OCI-LY7 (cell line): ENCODE data around the gene GID8. TPM values are rescaled to one million over a fixed set of nuclear protein-coding genes. Genes with fewer than 3 reads are reported as not detected.

Experiments
- BruUV-seq: library from RNA; stranded (reverse); fragments of 400-500 nt; replicated peaks from 2 replicates; lab custom pipeline; 2021; lab: Mats Ljungman, UMichigan
- CTCF ChIA-PET: fragments of 300-600 bp; sonication (Branson Sonifier 250); formaldehyde crosslinking; loops from one replicate; lab custom pipeline; 2022; ENCODE audit warnings: antibody characterized with exemption; ENCODE audit not compliant: unreplicated experiment; lab: Charles Lee
- POLR2A ChIA-PET: fragments of 300-600 bp; sonication (Branson Sonifier 250); formaldehyde crosslinking; loops from one replicate; lab custom pipeline; 2022; ENCODE audit warnings: antibody characterized with exemption; lab: Charles Lee
- DNase-seq: peaks from one replicate; pipeline ENCODE4 v3.0.0-alpha.2; 2015; ENCODE audit warnings: low spot score
- H2AFZ ChIP-seq: fragments of 200-600 bp; sonication (generic), shearing (Covaris generic); 2 replicates; pipeline ENCODE4 v1.6.1; 2014; ENCODE audit warnings: mild to moderate bottlenecking, antibody characterized with exemption, low read length, moderate library complexity
- H3K27ac ChIP-seq: fragments of 200-600 bp; sonication (generic); 2 replicates; pipeline ENCODE4 v1.5.1; 2014; ENCODE audit warnings: mixed run types, low read depth, mild to moderate bottlenecking, moderate library complexity, low read length, inconsistent platforms; ENCODE audit not compliant: poor library complexity, severe bottlenecking
- H3K36me3 ChIP-seq: fragments of 200-600 bp; sonication (generic); 2 replicates; pipeline ENCODE4 v1.6.1; 2014; ENCODE audit warnings: mild to moderate bottlenecking, antibody characterized with exemption, low read length, moderate library complexity, mixed read lengths; ENCODE audit not compliant: insufficient read depth
- H3K4me1 ChIP-seq: fragments of 200-600 bp; sonication (generic); 2 replicates; pipeline ENCODE4 v1.5.1; 2014; ENCODE audit warnings: mild to moderate bottlenecking, low read length; ENCODE audit not compliant: insufficient read depth, poor library complexity, severe bottlenecking
- H3K4me2 ChIP-seq: fragments of 200-600 bp; sonication (generic); 2 replicates; pipeline ENCODE4 v1.6.1; 2014; ENCODE audit warnings: mild to moderate bottlenecking, low read length
- H3K4me3 ChIP-seq: fragments of 200-600 bp; sonication (generic); 2 replicates; pipeline ENCODE4 v1.5.1; 2014; ENCODE audit warnings: mild to moderate bottlenecking, low read depth, low read length; ENCODE audit not compliant: poor library complexity, severe bottlenecking
- H3K79me2 ChIP-seq: fragments of 200-600 bp; sonication (generic); 2 replicates; pipeline ENCODE4 v1.6.1; 2016; ENCODE audit warnings: low read depth, mild to moderate bottlenecking, low read length, moderate library complexity, mixed read lengths; ENCODE audit not compliant: insufficient read depth
- H3K9me2 ChIP-seq: fragments of 200-600 bp; sonication (generic); 2 replicates; pipeline ENCODE4 v1.6.1; 2016; ENCODE audit warnings: mild to moderate bottlenecking, low read length, mixed read lengths; ENCODE audit not compliant: insufficient read depth
- H3K9me3 ChIP-seq: fragments of 200-600 bp; sonication (generic); 2 replicates; pipeline ENCODE4 v1.6.1; 2014; ENCODE audit warnings: mild to moderate bottlenecking, mixed run types, low read length, mixed read lengths
- H4K20me1 ChIP-seq: fragments of 200-600 bp; sonication (generic); 2 replicates; pipeline ENCODE4 v1.6.1; 2014; ENCODE audit warnings: mild to moderate bottlenecking, antibody characterized with exemption, low read length, moderate library complexity, mixed read lengths; ENCODE audit not compliant: insufficient read depth
- CTCF ChIP-seq: fragments of 200-600 bp; sonication (generic); conservative IDR thresholded peaks from 2 replicates; pipeline ENCODE4 v1.5.1; 2014; ENCODE audit warnings: mild to moderate bottlenecking, antibody characterized with exemption, low read length, moderate library complexity, mixed read lengths
- EZH2phosphoT487 ChIP-seq: fragments of 200-600 bp; sonication (generic); IDR thresholded peaks from 2 replicates; pipeline ENCODE4 v1.6.1; 2018; ENCODE audit warnings: low read depth, borderline replicate concordance, mild to moderate bottlenecking, mixed run types, antibody characterized with exemption, low read length, moderate library complexity, mixed read lengths
- intact Hi-C: fragments of 100-400 bp; cut with micrococcal nuclease; formaldehyde crosslinking; loops from one replicate; pipeline ENCODE4 v1.10.0; 2022; ENCODE audit not compliant: unreplicated experiment
- total RNA-seq, 2 experiments: library from RNA; depleted of rRNA in 1 of 2; stranded (reverse); fragments of >200 nt in 1 of 2; shearing (Covaris generic) in 1 of 2; gene quantifications; 2 replicates each; pipeline ENCODE4 v1.2.3, GENCODE V29; 2014 to 2022

Gene GID8
- total RNA-seq, 2 experiments from 2014 or later: 28.7 to 47.7 TPM

- no peak for DNase-seq
- H3K9me2 ChIP-seq: no peaks in the 10 kb centered on the region
- no peaks in the 10 kb centered on the region for H3K36me3 ChIP-seq
- H2AFZ ChIP-seq: no peak overlapping the region
- H4K20me1 ChIP-seq: no peaks in the 10 kb centered on the region
- BruUV-seq: no TSS peak
- no peak for TF ChIP-seq EZH2phosphoT487
- TF ChIP-seq CTCF: no peak
- H3K9me3 ChIP-seq: no peaks in the 10 kb centered on the region
- H3K4me2 ChIP-seq: no peak overlapping the region
- ChIA-PET CTCF (no interaction called here), POLR2A (interaction anchor here (0.6 to 1.0 kb wide), 2 partner anchors 37 to 363 kb away, joined by 3 read pairs; no protein-coding TSS in a partner anchor)
- H3K27ac ChIP-seq: no peak overlapping the region
- intact Hi-C loops: no loop called here
- no peak overlapping the region for H3K4me3 ChIP-seq
- H3K4me1 ChIP-seq: no peaks in the 10 kb centered on the region
- no peaks in the 10 kb centered on the region for H3K79me2 ChIP-seq
Measured at GRCh38 chr20:62991196-62991807, 53.4 kb downstream of the GID8 start.

- H3K4me2 ChIP-seq: no peak overlapping the region
- H2AFZ ChIP-seq: no peak overlapping the region
- ChIA-PET POLR2A (no interaction called here), CTCF (no interaction called here)
- no peak for DNase-seq
- no peak overlapping the region for H3K27ac ChIP-seq
- H3K36me3 ChIP-seq: no peaks in the 10 kb centered on the region
- no peaks in the 10 kb centered on the region for H3K9me3 ChIP-seq
- no peaks in the 10 kb centered on the region for H4K20me1 ChIP-seq
- BruUV-seq: no TSS peak
- H3K79me2 ChIP-seq: no peaks in the 10 kb centered on the region
- no peaks in the 10 kb centered on the region for H3K4me1 ChIP-seq
- H3K4me3 ChIP-seq: no peak overlapping the region
- intact Hi-C loops: no loop called here
- TF ChIP-seq EZH2phosphoT487 (no peak), CTCF (no peak)
- no peaks in the 10 kb centered on the region for H3K9me2 ChIP-seq
Measured at GRCh38 chr20:62991863-62992262, 53.9 kb downstream of the GID8 start.

- no peak overlapping the region for H3K4me3 ChIP-seq
- no peaks in the 10 kb centered on the region for H3K9me3 ChIP-seq
- no peak for TF ChIP-seq EZH2phosphoT487
- TF ChIP-seq CTCF: no peak
- intact Hi-C loops: no loop called here
- no peak overlapping the region for H3K27ac ChIP-seq
- no peaks in the 10 kb centered on the region for H4K20me1 ChIP-seq
- H3K4me2 ChIP-seq: no peak overlapping the region
- BruUV-seq: no TSS peak
- POLR2A ChIA-PET: no interaction called here
- H3K9me2 ChIP-seq: no peaks in the 10 kb centered on the region
- H2AFZ ChIP-seq: no peak overlapping the region
- H3K79me2 ChIP-seq: no peaks in the 10 kb centered on the region
- H3K4me1 ChIP-seq: no peaks in the 10 kb centered on the region
- no peak for DNase-seq
- CTCF ChIA-PET: no interaction called here
- H3K36me3 ChIP-seq: no peaks in the 10 kb centered on the region
Measured at GRCh38 chr20:62993856-62994494, 56.0 kb downstream of the GID8 start.
